Measurements from ENCODE around the gene SPATS2.

Gene SPATS2

DNA sequence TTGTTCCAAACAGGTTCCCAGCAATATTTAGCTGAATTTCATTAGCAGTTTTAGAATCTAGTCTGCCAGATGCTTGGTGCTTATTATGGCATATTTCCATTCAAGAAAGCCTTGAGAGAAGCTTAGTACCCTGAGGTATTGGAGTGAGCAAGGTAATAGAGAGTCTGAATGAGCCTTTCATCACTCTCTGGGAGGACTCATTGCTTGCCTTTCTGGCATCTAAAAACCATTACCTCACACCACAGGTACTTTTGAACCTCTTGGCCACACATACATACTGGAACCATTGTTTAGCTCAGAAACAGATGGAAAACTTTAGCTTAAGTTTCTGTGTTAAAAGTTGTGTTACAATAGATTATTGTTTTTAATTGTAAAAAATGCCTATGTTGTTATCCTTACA is 144.1 kb downstream of the SPATS2 start:
- TF ChIP-seq CEBPB (IDR thresholded peaks at IDR 0.05) (no peak), YY1 (IDR thresholded peaks at IDR 0.05; ENCODE audit: low read depth) (no peak), CREB1 (IDR thresholded peaks at IDR 0.05; ENCODE audit: low read depth) (no peak), TAF1 (IDR thresholded peaks at IDR 0.05; ENCODE audit: low read depth) (no peak), ZBTB7A (IDR thresholded peaks at IDR 0.05; ENCODE audit: low read depth) (no peak)

DNA sequence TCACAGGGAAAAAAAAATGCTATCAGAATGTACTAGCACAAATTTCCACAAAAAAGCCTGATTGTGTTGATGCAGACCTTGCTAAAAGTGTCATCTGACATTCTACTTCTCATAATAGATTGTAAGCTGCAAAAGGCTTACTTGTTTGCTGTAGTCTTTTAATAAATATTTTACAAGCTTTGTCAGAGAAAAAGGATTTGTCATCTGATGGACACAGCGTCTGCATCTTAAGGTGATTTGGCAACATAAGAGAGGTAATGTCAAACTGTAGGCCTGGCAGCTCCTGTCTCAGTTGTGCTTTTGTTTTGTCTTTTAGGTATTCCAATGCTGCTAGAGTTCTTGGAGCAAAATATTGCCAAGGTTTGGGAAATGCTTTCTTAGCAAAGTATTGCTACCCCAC is 145.3 kb downstream of the SPATS2 start:
- TF ChIP-seq NFIC (IDR thresholded peaks at IDR 0.05) = no peak
- TF ChIP-seq TEAD4 (IDR thresholded peaks at IDR 0.05) = no peak
- no peak for TF ChIP-seq RAD21 (IDR thresholded peaks at IDR 0.05; ENCODE audit: low read depth)
- no peak for TF ChIP-seq ZBTB7A (IDR thresholded peaks at IDR 0.05; ENCODE audit: low read depth)
- TF ChIP-seq EP300 (IDR thresholded peaks at IDR 0.05; ENCODE audit: borderline replicate concordance) = no peak
- TF ChIP-seq, protein P1, sequence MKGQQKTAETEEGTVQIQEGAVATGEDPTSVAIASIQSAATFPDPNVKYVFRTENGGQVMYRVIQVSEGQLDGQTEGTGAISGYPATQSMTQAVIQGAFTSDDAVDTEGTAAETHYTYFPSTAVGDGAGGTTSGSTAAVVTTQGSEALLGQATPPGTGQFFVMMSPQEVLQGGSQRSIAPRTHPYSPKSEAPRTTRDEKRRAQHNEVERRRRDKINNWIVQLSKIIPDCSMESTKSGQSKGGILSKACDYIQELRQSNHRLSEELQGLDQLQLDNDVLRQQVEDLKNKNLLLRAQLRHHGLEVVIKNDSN (IDR thresholded peaks at IDR 0.05) = no peak
- TF ChIP-seq EGR1 (IDR thresholded peaks at IDR 0.05) = no peak
- TF ChIP-seq, protein P2, sequence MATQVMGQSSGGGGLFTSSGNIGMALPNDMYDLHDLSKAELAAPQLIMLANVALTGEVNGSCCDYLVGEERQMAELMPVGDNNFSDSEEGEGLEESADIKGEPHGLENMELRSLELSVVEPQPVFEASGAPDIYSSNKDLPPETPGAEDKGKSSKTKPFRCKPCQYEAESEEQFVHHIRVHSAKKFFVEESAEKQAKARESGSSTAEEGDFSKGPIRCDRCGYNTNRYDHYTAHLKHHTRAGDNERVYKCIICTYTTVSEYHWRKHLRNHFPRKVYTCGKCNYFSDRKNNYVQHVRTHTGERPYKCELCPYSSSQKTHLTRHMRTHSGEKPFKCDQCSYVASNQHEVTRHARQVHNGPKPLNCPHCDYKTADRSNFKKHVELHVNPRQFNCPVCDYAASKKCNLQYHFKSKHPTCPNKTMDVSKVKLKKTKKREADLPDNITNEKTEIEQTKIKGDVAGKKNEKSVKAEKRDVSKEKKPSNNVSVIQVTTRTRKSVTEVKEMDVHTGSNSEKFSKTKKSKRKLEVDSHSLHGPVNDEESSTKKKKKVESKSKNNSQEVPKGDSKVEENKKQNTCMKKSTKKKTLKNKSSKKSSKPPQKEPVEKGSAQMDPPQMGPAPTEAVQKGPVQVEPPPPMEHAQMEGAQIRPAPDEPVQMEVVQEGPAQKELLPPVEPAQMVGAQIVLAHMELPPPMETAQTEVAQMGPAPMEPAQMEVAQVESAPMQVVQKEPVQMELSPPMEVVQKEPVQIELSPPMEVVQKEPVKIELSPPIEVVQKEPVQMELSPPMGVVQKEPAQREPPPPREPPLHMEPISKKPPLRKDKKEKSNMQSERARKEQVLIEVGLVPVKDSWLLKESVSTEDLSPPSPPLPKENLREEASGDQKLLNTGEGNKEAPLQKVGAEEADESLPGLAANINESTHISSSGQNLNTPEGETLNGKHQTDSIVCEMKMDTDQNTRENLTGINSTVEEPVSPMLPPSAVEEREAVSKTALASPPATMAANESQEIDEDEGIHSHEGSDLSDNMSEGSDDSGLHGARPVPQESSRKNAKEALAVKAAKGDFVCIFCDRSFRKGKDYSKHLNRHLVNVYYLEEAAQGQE (IDR thresholded peaks at IDR 0.05; ENCODE audit: low read depth) = no peak
- TF ChIP-seq CREB1 (IDR thresholded peaks at IDR 0.05; ENCODE audit: low read depth) = no peak

DNA sequence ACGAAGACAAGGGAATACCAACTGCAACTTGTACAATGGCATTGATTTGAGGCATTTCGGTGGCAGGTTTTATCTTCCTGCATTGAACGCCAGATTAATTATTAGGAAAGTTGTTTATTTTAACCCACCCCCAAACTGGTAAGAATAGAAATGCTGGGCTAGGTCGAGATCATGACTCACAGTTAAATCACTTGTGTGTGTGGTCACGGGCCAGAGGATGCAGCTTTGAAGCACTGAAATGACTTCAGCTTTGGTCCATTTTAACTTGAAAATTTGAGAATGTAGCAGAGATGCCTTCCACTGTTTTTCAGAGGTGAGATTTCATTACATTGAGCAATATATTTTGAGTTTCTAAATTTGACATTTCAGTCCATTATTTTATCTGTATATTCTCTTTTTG is 148.0 kb downstream of the SPATS2 start:
- TF ChIP-seq RAD21 (IDR thresholded peaks at IDR 0.05; ENCODE audit: low read depth) = no peak
- no peak for TF ChIP-seq YY1 (IDR thresholded peaks at IDR 0.05; ENCODE audit: low read depth)
- TF ChIP-seq, protein P2 (IDR thresholded peaks at IDR 0.05; ENCODE audit: low read depth) = no peak
- TF ChIP-seq TAF1 (IDR thresholded peaks at IDR 0.05; ENCODE audit: low read depth) = no peak
- no peak for TF ChIP-seq TCF12 (IDR thresholded peaks at IDR 0.05; ENCODE audit: low read depth)
- TF ChIP-seq ZBTB7A (IDR thresholded peaks at IDR 0.05; ENCODE audit: low read depth) = no peak
- no peak for TF ChIP-seq EP300 (IDR thresholded peaks at IDR 0.05; ENCODE audit: borderline replicate concordance)
- no peak for TF ChIP-seq CREB1 (IDR thresholded peaks at IDR 0.05; ENCODE audit: low read depth)
- TF ChIP-seq, protein P1 (IDR thresholded peaks at IDR 0.05) = no peak
- TF ChIP-seq FOXM1 (IDR thresholded peaks at IDR 0.05; ENCODE audit: borderline replicate concordance, low read depth) = no peak

DNA sequence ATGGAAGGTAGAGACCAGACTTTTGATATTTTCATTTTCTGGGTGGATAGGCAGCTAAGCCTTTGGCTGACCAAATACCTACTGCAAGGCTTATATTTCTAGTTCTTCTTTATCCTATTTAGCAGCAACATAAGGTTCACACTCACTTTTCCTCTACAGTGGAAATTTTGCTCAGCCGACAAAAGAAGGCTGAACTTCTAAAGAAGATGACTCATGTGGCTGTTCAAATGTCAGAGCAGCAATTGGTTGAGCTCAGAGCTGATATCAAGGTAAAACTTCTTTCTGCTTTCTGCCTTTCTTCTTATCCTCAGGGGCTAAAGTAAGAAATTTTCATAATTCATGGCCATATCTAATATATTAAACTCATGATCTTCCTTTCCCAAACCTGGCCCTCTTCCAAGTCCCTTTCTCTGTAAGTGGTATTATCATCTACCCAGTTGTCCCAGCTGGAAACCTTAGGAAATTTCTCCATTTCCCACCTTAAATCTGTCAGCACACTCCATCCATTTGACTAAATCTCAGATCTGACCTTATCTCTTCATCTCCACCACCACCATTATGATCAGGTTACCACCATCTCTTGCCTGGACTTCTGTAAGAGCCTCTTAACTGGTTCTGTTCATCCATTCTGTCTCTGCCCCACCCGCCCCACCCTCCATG is 151.8 kb downstream of the SPATS2 start:
- TF ChIP-seq CREB1 (IDR thresholded peaks at IDR 0.05; ENCODE audit: low read depth) = no peak
- no peak for TF ChIP-seq TEAD4 (IDR thresholded peaks at IDR 0.05)
- TF ChIP-seq FOXM1 (IDR thresholded peaks at IDR 0.05; ENCODE audit: borderline replicate concordance, low read depth) = no peak
- no peak for TF ChIP-seq RAD21 (IDR thresholded peaks at IDR 0.05; ENCODE audit: low read depth)
- no peak for TF ChIP-seq EGR1 (IDR thresholded peaks at IDR 0.05)
- no peak for TF ChIP-seq CEBPB (IDR thresholded peaks at IDR 0.05)
- TF ChIP-seq TCF12 (IDR thresholded peaks at IDR 0.05; ENCODE audit: low read depth) = no peak

DNA sequence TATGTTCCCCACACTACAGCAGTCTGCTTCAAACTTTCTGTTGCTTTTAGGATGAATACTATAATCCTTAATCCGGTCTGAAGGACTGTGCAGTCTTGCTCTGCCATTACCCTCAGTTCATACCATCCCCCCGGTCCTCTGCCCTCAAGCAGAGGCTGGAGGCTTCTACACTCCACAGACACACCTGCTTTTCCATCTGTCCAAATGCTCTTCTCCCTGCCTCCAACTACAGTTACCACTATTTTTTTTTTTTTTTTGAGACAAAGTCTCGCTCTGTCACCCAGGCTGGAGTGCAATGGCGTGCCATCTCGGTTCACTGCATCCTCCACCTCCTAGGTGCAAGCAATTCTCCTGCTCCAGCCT is 152.3 kb downstream of the SPATS2 start:
- TF ChIP-seq TAF1 (IDR thresholded peaks at IDR 0.05; ENCODE audit: low read depth) = no peak
- no peak for TF ChIP-seq RAD21 (IDR thresholded peaks at IDR 0.05; ENCODE audit: low read depth)
- TF ChIP-seq, protein P3, sequence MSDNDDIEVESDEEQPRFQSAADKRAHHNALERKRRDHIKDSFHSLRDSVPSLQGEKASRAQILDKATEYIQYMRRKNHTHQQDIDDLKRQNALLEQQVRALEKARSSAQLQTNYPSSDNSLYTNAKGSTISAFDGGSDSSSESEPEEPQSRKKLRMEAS (IDR thresholded peaks at IDR 0.05) = no peak
- no peak for TF ChIP-seq ZBTB7A (IDR thresholded peaks at IDR 0.05; ENCODE audit: low read depth)
- no peak for TF ChIP-seq YY1 (IDR thresholded peaks at IDR 0.05; ENCODE audit: low read depth)
- no peak for TF ChIP-seq TCF12 (IDR thresholded peaks at IDR 0.05; ENCODE audit: low read depth)
- no peak for TF ChIP-seq TEAD4 (IDR thresholded peaks at IDR 0.05)
- no peak for TF ChIP-seq NFIC (IDR thresholded peaks at IDR 0.05)
- TF ChIP-seq CEBPB (IDR thresholded peaks at IDR 0.05) = no peak
- TF ChIP-seq, protein P2 (IDR thresholded peaks at IDR 0.05; ENCODE audit: low read depth) = no peak
- TF ChIP-seq FOXM1 (IDR thresholded peaks at IDR 0.05; ENCODE audit: borderline replicate concordance, low read depth) = no peak
- TF ChIP-seq, protein P1 (IDR thresholded peaks at IDR 0.05) = no peak
- TF ChIP-seq EP300 (IDR thresholded peaks at IDR 0.05; ENCODE audit: borderline replicate concordance) = no peak
- no peak for TF ChIP-seq EGR1 (IDR thresholded peaks at IDR 0.05)
- no peak for TF ChIP-seq CREB1 (IDR thresholded peaks at IDR 0.05; ENCODE audit: low read depth)

Data from Ishikawa (cell line).